ENCODE results near the gene SLC25A52. TPM values are rescaled to one million over a fixed set of nuclear protein-coding genes. Genes with fewer than 3 reads are reported as not detected.

SLC25A52 gene, protein sequence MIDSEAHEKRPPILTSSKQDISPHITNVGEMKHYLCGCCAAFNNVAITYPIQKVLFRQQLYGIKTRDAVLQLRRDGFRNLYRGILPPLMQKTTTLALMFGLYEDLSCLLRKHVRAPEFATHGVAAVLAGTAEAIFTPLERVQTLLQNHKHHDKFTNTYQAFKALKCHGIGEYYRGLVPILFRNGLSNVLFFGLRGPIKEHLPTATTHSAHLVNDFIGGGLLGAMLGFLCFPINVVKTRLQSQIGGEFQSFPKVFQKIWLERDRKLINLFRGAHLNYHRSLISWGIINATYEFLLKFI
- total RNA-seq: not detected in 2 replicates

DNA sequence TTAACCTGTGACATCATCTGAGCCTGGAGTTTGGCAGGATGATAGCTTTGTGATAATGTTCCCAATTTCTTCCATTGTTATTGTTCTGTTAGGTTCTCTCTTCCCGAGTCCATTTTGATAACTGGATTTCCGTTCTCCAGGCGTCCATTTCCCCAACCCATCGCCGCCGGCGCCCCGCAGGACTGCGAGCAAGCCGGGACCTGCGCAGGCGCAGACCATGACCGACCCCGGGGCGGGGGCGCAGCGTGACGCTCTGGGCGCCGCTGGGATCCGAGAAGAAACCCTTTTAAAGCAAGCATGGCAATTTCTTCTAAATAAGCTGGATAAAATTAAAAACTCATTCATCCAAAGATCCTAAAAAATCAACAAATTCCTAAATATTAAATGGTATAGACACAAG, at the start of gene SLC25A52:
Gene SLC25A52 (minus strand): TSS at position 186 of the 400 bp plus-strand sequence. CDS start 219 bp downstream, outside the sequence.

Other genes starting within 250 kb of the SLC25A52 start
- gene TTR, start 169.0 kb downstream of the SLC25A52 start, total RNA-seq: not detected in 2 replicates
- 7.8 and 8.4 TPM in 2 replicates for gene B4GALT6, start 76.3 kb downstream of the SLC25A52 start, total RNA-seq
- gene TRAPPC8, start 182.2 kb upstream of the SLC25A52 start, total RNA-seq: 40.0 and 45.9 TPM in 2 replicates

Data from epithelial cell of umbilical artery (primary cell).